Uterus (tissue), 4 donors: Measurements from ENCODE around the gene LMX1A. TPM values are rescaled to one million over a fixed set of nuclear protein-coding genes. Genes with fewer than 3 reads are reported as not detected.

Source experiments
- DNase-seq, 2 donors: peaks; one replicate each; pipeline ENCODE4 v3.0.0-alpha.2; 2019 to 2020
- H3K27ac ChIP-seq, 2 donors: fragments of 200-600 bp; sonication (generic); 1 replicate in 1 of 2; 2 replicates in 1 of 2; pipeline ENCODE4 v1.5.1; 2016 to 2018
- H3K27me3 ChIP-seq, 2 donors: fragments of 200-600 bp; sonication (generic); one replicate each; pipeline ENCODE4 v1.5.1; 2018 to 2019; ENCODE audit warnings: control low read depth in 1 of 2
- H3K36me3 ChIP-seq, 2 donors: fragments of 200-600 bp; sonication (generic); one replicate each; pipeline ENCODE4 v1.5.1; 2019; ENCODE audit warnings: control low read depth in 1 of 2
- H3K4me1 ChIP-seq, 2 donors: fragments of 200-600 bp; sonication (generic); one replicate each; pipeline ENCODE4 v1.5.1; 2018 to 2019; ENCODE audit warnings: control low read depth in 1 of 2
- H3K4me3 ChIP-seq, 2 donors: fragments of 200-600 bp; sonication (generic); 1 replicate in 1 of 2; 2 replicates in 1 of 2; pipeline ENCODE4 v1.5.1; 2018 to 2019; ENCODE audit warnings: mild to moderate bottlenecking in 1 of 2
- H3K9me3 ChIP-seq, 2 donors: fragments of 200-600 bp; sonication (generic); one replicate each; pipeline ENCODE4 v1.5.1; 2019; ENCODE audit warnings: control low read depth in 1 of 2
- POLR2A ChIP-seq, 2 donors: fragments of 450-650 bp; IDR thresholded peaks; one replicate each; pipeline ENCODE4 v1.6.1; 2016; ENCODE audit warnings: antibody characterized with exemption in 2 of 2, mild to moderate bottlenecking in 1 of 2, moderate library complexity in 1 of 2
- intact Hi-C: fragments of 100-400 bp; cut with DNase I; formaldehyde crosslinking; loops from one replicate; pipeline ENCODE4 v1.15.1; 2023; ENCODE audit warnings: low total_unique reads
- total RNA-seq, 4 donors: library from RNA; depleted of rRNA in 3 of 4; stranded (reverse); fragments of >200 nt in 3 of 4; gene quantifications; one replicate each; pipeline versions ENCODE4 v1.1.0 to v1.2.4, GENCODE V29; 2014 to 2023
- TF ChIP-seq, protein P1 (sequence below), 4 experiments: fragments of 200-600 bp in 2 of 4; fragments of 450-650 bp in 2 of 4; sonication (generic) in 2 of 4; IDR thresholded peaks; one replicate each; pipeline ENCODE4 v1.5.1; 2016 to 2019; ENCODE audit warnings: antibody characterized with exemption in 4 of 4, mild to moderate bottlenecking in 2 of 4, moderate library complexity in 1 of 4
- donor health status: DM: yes; HTN: yes; CAD: no.

The LMX1A gene
- total RNA-seq, 4 donors from 2014 or later, result 0.41 TPM; not detected in 3

DNA sequence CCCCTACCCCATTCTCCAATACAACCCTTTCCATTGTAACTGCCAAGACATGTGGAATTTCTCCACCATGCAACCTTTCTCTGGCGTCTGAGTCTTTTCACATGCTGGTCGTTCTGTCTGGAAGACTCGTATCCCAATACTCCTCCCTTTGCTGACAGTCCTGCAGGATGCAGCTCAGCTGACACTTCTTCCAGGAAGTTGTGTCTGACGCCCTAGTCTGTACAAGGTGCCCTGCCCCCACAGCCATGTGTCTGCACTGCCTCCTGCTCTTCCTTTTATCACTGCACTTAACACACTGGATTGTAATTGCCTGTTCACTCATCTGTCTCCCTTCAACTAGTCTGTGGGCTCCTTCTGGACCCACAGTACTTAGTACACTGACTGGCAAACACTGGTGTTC lies 188.0 kb downstream of the LMX1A start:
- intact Hi-C loops, result no loop called here
- H3K27me3 ChIP-seq, result no peaks in the 10 kb centered on the region
- TF ChIP-seq POLR2A (IDR thresholded peaks at IDR 0.05), result no peak
- TF ChIP-seq, protein P1, sequence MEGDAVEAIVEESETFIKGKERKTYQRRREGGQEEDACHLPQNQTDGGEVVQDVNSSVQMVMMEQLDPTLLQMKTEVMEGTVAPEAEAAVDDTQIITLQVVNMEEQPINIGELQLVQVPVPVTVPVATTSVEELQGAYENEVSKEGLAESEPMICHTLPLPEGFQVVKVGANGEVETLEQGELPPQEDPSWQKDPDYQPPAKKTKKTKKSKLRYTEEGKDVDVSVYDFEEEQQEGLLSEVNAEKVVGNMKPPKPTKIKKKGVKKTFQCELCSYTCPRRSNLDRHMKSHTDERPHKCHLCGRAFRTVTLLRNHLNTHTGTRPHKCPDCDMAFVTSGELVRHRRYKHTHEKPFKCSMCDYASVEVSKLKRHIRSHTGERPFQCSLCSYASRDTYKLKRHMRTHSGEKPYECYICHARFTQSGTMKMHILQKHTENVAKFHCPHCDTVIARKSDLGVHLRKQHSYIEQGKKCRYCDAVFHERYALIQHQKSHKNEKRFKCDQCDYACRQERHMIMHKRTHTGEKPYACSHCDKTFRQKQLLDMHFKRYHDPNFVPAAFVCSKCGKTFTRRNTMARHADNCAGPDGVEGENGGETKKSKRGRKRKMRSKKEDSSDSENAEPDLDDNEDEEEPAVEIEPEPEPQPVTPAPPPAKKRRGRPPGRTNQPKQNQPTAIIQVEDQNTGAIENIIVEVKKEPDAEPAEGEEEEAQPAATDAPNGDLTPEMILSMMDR (IDR thresholded peaks at IDR 0.05), result no peak

DNA sequence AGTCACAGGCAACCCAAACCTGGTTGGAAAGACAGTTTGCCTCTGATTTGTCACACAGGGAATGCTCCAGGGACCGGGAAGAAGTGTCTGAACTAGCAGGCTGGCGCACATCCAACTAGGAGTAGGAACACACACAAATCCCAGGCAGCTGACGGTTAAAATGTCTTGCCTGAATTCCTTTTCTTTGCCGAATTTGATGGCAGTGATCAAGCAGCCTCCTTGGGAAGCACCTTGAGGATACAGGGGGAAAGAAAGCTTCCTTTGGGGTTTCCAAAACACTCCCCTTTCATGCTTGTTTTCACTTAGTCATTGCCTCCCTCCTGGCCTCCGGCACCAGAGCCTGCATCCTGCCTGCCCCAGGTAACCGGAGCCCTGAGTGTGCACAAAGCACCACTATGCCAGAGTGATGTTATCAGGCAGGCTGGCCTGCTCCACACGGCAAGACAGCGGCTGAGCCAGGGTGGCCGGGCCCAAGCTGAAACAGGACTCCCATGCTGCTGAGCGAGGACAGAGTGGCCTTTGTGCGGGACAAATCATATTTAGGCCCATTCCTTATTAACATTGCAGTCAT lies 193.8 kb downstream of the LMX1A start:
- Histone ChIP-seq H3K9me3 (no peaks in the 10 kb centered on the region), H3K4me3 (no peak overlapping the region), H3K27ac (no peak overlapping the region), H3K4me1 (no peaks in the 10 kb centered on the region), H3K36me3 (no peaks in the 10 kb centered on the region), H3K27me3 (no peaks in the 10 kb centered on the region)
- intact Hi-C loops, result no loop called here
- no peak for TF ChIP-seq POLR2A (IDR thresholded peaks at IDR 0.05)
- TF ChIP-seq, protein P1 (IDR thresholded peaks at IDR 0.05), result no peak
- no peak for DNase-seq

More for the DNA sequence above, 188.0 kb downstream of the LMX1A start:
- H3K4me1 ChIP-seq, result no peaks in the 10 kb centered on the region
- H3K4me3 ChIP-seq, result no peak overlapping the region
- no peaks in the 10 kb centered on the region for H3K9me3 ChIP-seq
- H3K27ac ChIP-seq, result no peak overlapping the region
- DNase-seq, result no peak
- no peaks in the 10 kb centered on the region for H3K36me3 ChIP-seq

DNA sequence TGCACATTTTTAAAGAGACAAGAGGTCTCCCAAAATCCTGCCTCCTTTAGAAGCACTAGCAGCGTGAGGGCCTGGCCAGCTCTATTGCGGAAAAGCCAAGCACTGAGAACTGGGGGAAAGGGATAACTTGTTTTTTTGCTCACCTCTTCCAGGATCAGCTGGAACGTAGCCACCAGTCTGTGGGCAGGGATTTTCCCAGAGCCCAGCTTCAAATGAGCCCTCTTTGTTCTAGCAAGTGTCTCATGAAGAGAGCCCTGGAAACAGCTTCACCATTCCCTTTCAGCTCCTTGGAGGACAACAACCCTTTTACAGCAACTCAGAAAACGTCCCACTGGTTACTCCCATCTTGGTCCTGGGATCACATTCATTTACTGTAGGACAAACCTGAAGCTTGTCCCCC lies 195.4 kb downstream of the LMX1A start:
- intact Hi-C loops, result no loop called here
- Histone ChIP-seq H3K4me1 (no peaks in the 10 kb centered on the region), H3K36me3 (no peaks in the 10 kb centered on the region), H3K27me3 (no peaks in the 10 kb centered on the region), H3K27ac (no peak overlapping the region), H3K9me3 (no peaks in the 10 kb centered on the region), H3K4me3 (no peak overlapping the region)
- TF ChIP-seq, protein P1 (IDR thresholded peaks at IDR 0.05), result no peak
- no peak for TF ChIP-seq POLR2A (IDR thresholded peaks at IDR 0.05)
- DNase-seq, result no peak

DNA sequence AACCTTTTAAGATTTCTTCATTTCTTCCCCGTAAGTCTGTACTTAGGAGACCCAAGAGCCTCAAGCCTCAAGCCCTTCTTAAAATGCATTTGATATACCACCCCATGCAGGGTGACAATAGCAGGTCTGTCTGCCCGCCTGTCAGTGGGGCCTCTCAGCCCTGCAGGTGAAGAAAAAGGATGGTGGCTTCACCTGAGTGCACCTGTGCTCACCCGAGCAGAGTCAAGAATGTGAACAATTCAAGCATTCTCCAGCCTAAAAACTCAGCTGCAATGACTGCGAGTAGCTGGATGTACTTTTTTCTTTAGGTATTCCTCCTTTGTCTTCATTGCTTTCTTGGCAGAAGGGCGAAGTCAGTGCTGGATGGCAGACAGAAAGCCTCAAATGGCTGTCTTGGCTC lies 203.3 kb downstream of the LMX1A start:
- intact Hi-C loops, result no loop called here
- TF ChIP-seq, protein P1 (IDR thresholded peaks at IDR 0.05), result no peak
- no peak for TF ChIP-seq POLR2A (IDR thresholded peaks at IDR 0.05)
- no peak overlapping the region for H3K4me3 ChIP-seq
- DNase-seq, result no peak
- no peak overlapping the region for H3K27ac ChIP-seq
- no peaks in the 10 kb centered on the region for H3K4me1 ChIP-seq
- no peaks in the 10 kb centered on the region for H3K27me3 ChIP-seq
- no peaks in the 10 kb centered on the region for H3K9me3 ChIP-seq
- H3K36me3 ChIP-seq, result no peaks in the 10 kb centered on the region

DNA sequence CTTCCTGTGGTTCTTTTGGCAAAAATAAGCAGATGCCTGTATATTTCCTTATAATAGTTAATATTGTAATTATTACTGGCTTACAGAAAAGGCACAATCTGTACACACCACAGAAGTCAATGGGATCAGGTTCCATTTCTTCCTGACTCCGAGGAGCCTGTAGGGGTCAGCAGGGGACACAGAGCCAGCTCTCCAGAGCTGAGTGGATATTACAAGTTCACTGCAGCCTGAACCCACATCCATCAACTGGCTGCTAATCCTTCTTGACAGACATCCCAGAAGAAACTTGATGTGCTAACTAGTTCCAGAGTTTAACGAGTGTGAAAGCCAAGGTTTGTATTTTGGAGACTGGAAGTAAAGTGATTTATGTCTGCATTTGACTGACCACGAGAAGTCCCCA lies 203.8 kb downstream of the LMX1A start:
- no peaks in the 10 kb centered on the region for H3K36me3 ChIP-seq
- H3K27me3 ChIP-seq, result no peaks in the 10 kb centered on the region
- no peak for TF ChIP-seq POLR2A (IDR thresholded peaks at IDR 0.05)
- TF ChIP-seq, protein P1 (IDR thresholded peaks at IDR 0.05), result no peak
- DNase-seq, result no peak
- H3K4me3 ChIP-seq, result no peak overlapping the region
- H3K4me1 ChIP-seq, result no peaks in the 10 kb centered on the region
- intact Hi-C loops, result no loop called here
- no peak overlapping the region for H3K27ac ChIP-seq
- H3K9me3 ChIP-seq, result no peaks in the 10 kb centered on the region
